GM21360 (cell line): ENCODE measurements around the gene IL26.

Experiments
- ATAC-seq: cut with Tn5 transposase; IDR thresholded peaks from one replicate; pipeline ENCODE4 v1.9.1; 2021; ENCODE audit warnings: mild to moderate bottlenecking, moderate library complexity; ENCODE audit not compliant: unreplicated experiment

Gene IL26

DNA sequence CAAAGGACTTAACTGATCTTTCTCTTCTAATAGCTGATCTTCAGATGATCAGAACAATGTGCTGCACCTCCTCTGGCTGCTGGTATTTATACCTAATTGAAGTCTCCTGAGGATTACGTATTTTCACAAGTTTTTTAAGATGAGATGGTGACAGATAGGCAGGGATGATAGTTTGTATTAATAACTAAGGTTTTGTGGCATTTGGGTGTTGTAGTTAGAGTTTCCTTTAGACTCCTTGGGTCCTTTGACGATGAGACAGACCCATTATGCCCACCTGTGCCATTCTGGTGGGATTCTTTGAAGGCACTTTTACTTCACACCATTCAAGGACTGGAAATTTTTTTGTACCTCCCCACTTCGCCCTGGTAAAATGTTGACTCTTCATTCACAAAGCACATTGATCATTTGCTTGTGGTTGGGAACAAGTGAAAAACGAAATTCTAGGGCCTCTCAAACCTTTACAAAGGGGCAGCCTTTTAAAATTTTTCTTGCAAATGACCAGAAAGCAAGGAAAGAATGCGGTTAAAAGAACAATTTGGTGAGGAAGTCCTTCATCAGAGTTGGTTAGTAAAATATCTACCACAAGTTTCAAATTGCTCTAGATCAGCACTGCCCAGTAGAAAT lies 65.8 kb downstream of the IL26 start, which contains the start of gene IFNG:
Gene IFNG, minus strand, starts transcription at position 60 of the 624 bp plus-strand sequence. CDS start 125 bp downstream, outside the sequence.
- no peak for ATAC-seq

DNA sequence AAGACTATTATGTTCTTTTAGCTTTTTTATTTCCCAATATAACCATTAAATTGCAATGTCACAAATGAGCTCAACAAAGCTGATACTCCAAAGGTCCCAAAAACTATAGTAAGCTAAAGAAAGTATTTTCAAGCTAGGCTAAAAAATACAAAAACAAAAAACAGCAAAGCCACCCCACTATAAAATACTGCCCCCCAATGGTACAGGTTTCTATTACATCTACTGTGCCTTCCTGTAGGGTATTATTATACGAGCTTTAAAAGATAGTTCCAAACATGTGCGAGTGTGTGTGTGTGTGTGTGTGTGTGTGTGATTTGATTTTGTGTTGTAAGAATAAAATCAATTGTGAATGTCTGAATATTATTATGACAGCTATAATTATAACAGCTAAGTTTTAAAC lies 67.2 kb downstream of the IL26 start:
- no peak for ATAC-seq

DNA sequence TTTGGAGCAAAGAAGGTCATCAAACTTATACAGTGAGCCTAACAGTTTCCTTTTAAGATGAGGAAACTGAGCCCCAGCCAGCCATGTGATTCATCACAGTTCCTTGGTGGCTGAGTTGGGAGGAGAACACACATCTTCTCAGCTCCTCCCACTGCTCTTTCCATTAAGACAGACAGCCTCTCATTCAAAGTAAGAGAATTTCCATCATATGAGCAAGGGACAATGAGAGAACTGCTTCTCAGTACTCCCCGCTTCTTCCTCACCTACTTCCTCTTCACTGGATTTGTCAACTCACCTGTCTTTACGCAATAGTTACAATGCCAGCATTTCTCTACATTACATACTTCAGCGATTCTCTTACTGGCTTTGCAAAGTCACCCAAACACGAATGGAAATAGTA lies 68.2 kb downstream of the IL26 start:
- ATAC-seq = no peak

DNA sequence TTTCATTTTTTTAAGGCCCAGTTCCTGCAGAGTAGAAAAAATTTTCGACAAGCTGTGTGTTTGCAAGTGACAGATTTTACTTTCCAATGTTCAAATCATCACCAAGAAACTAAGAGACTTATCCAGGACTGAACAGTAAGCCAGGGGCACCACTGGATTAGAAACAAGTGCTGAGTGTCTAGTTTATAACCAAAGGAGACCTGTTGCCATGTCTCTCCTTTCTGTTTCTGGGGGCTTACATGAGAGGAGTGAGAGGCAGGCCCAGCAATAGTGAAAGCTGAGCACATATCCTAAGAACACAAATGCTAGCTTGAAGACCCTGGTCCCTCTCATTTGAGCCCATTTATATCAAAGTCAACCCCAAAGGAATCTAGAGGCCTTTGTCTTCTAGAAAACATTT lies 69.0 kb downstream of the IL26 start:
- ATAC-seq = no peak

DNA sequence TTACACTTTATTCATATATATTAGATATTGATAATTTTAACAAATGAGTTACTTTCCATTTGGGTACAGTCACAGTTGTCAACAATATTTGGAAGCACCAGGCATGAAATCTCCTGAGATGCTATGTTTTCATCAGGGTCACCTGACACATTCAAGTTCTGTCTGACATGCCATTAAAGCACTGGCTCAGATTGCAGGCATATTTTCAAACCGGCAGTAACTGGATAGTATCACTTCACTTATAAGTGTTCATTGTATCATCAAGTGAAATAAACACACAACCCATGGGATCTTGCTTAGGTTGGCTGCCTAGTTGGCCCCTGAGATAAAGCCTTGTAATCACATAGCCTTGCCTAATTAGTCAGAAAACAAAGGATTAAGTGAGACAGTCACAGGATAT lies 70.8 kb downstream of the IL26 start:
- no peak for ATAC-seq
